Measurements from ENCODE around the gene TTC7B.

The TTC7B gene

DNA sequence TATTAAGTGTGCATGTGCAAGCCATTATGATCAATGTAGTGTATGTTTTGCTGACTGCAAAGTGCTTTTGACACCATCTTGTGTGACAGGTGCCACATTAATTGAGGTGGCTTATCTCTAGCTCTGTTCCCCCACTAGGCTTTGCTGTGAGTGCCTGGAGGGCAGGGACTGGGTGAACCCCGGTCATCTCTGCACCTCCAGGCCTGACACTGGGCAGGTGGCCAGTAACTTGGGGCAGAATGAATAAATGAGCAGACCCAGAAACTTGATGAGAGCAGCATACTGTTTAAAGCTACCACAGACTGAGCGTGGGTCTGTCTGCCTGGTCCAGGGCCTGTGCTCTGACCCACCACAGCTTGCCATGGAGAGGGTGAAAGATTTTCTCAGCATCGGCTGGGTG lies 267.8 kb downstream of the TTC7B start:
- H3K4me3 ChIP-seq (ENCODE audit: low read depth, low read length), result no peak overlapping the region
- DNase-seq (ENCODE audit: low read depth), result no peak
- no peak for TF ChIP-seq MYC (IDR thresholded peaks at IDR 0.05; ENCODE audit: low read depth, low read length)
- TF ChIP-seq, protein P1, sequence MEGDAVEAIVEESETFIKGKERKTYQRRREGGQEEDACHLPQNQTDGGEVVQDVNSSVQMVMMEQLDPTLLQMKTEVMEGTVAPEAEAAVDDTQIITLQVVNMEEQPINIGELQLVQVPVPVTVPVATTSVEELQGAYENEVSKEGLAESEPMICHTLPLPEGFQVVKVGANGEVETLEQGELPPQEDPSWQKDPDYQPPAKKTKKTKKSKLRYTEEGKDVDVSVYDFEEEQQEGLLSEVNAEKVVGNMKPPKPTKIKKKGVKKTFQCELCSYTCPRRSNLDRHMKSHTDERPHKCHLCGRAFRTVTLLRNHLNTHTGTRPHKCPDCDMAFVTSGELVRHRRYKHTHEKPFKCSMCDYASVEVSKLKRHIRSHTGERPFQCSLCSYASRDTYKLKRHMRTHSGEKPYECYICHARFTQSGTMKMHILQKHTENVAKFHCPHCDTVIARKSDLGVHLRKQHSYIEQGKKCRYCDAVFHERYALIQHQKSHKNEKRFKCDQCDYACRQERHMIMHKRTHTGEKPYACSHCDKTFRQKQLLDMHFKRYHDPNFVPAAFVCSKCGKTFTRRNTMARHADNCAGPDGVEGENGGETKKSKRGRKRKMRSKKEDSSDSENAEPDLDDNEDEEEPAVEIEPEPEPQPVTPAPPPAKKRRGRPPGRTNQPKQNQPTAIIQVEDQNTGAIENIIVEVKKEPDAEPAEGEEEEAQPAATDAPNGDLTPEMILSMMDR (IDR thresholded peaks at IDR 0.05; ENCODE audit: low read depth, low read length), result no peak
- TF ChIP-seq POLR2A (IDR thresholded peaks at IDR 0.05; ENCODE audit: extremely low read depth, insufficient read length), result no peak

GRCh38 chr14:90547968-90548367 lies 268.3 kb downstream of the TTC7B start:
- TF ChIP-seq MYC (IDR thresholded peaks at IDR 0.05; ENCODE audit: low read depth, low read length), result no peak
- TF ChIP-seq MAX (IDR thresholded peaks at IDR 0.05; ENCODE audit: low read depth, low read length), result no peak
- TF ChIP-seq POLR2A (IDR thresholded peaks at IDR 0.05; ENCODE audit: extremely low read depth, insufficient read length), result no peak
- TF ChIP-seq, protein P1 (IDR thresholded peaks at IDR 0.05; ENCODE audit: low read depth, low read length), result no peak
- DNase-seq (ENCODE audit: low read depth), result no peak
- no peak overlapping the region for H3K4me3 ChIP-seq (ENCODE audit: low read depth, low read length)

DNA sequence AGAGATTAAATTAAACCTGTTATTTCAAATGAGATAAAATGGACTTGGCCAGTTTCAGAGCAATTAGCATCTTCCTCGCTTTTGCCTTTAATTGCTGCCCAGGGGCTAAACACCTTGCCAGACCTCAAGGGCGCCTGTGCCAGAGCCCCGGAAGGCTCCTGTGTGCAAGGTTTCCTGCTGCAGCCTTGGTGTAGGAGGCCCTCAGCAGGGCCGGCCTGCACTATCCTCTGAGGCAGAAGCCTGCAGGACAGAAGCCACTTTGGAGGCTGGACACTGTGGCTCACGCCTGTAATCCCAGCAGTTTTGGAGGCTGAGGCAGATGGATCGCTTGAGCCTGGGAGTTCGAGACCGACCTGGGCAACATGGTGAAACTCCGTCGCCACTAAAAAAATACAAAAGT lies 269.0 kb downstream of the TTC7B start:
- H3K4me3 ChIP-seq (ENCODE audit: low read depth, low read length), result no peak overlapping the region
- TF ChIP-seq, protein P1 (IDR thresholded peaks at IDR 0.05; ENCODE audit: low read depth, low read length), result no peak
- TF ChIP-seq MYC (IDR thresholded peaks at IDR 0.05; ENCODE audit: low read depth, low read length), result no peak
- TF ChIP-seq POLR2A (IDR thresholded peaks at IDR 0.05; ENCODE audit: extremely low read depth, insufficient read length), result no peak
- no peak for TF ChIP-seq MAX (IDR thresholded peaks at IDR 0.05; ENCODE audit: low read depth, low read length)
- no peak for DNase-seq (ENCODE audit: low read depth)

- TF ChIP-seq, protein P1 (IDR thresholded peaks at IDR 0.05; ENCODE audit: low read depth, low read length), result no peak
- TF ChIP-seq MYC (IDR thresholded peaks at IDR 0.05; ENCODE audit: low read depth, low read length) (no peak), POLR2A (IDR thresholded peaks at IDR 0.05; ENCODE audit: extremely low read depth, insufficient read length) (no peak), MAX (IDR thresholded peaks at IDR 0.05; ENCODE audit: low read depth, low read length) (no peak)
- H3K4me3 ChIP-seq (ENCODE audit: low read depth, low read length), result no peak overlapping the region
Measured at GRCh38 chr14:90546767-90547166, 269.5 kb downstream of the TTC7B start.

GRCh38 chr14:90545966-90546751 lies 270.1 kb downstream of the TTC7B start:
- no peak overlapping the region for H3K4me3 ChIP-seq (ENCODE audit: low read depth, low read length)
- DNase-seq (ENCODE audit: low read depth), result no peak
- TF ChIP-seq MYC (IDR thresholded peaks at IDR 0.05; ENCODE audit: low read depth, low read length), result no peak
- TF ChIP-seq POLR2A (IDR thresholded peaks at IDR 0.05; ENCODE audit: extremely low read depth, insufficient read length), result no peak
- TF ChIP-seq MAX (IDR thresholded peaks at IDR 0.05; ENCODE audit: low read depth, low read length), result no peak
- TF ChIP-seq, protein P1 (IDR thresholded peaks at IDR 0.05; ENCODE audit: low read depth, low read length), result no peak

More at GRCh38 chr14:90546767-90547166, 269.5 kb downstream of the TTC7B start:
- no peak for DNase-seq (ENCODE audit: low read depth)

Data from NB4 (cell line).